SIG-M5 treated with dmso at 0.1 percent for 504 hours (cell line): ENCODE data around the gene BID.

Source experiments
- DNase-seq: peaks from one replicate; lab custom pipeline; 2025; ENCODE audit not compliant: unreplicated experiment; lab: John Stamatoyannopoulos, UW

Gene BID

DNA sequence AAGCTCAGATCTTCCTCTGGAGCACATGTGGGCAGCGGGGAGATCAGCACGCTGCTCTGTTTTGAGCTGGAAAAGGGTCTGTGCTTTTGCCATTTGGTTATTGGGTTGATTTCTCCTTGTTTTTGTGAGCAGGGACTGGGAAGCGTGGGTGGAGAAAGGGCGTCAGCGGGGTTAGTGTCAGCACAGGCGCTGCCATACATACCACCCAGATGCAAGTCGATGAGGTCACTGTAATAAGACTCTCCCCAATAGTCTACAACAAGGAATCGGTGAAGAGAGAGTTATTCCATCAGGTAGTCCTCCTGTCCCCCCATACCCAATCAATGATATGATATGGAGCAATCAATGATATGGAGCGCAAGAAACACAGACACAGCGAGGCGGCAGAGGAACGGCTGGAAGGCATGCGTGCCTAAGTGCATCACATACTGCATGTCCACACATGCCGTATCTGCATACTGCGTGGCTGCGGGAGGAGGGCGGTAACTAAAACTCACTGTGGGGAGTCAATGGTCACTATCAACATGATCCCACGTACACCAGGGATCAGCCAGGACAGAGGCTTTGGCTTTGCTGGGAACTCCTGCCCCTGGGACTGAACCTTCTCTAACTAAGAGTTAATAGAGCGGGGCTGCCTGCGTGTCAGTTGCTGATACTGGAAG lies 29.5 kb upstream of the BID start:
- no peak for DNase-seq

- no peak for DNase-seq
Observed at GRCh38 chr22:17802822-17803221, 28.6 kb upstream of the BID start.

GRCh38 chr22:17802411-17802810 lies 28.1 kb upstream of the BID start:
- DNase-seq = no peak

DNA sequence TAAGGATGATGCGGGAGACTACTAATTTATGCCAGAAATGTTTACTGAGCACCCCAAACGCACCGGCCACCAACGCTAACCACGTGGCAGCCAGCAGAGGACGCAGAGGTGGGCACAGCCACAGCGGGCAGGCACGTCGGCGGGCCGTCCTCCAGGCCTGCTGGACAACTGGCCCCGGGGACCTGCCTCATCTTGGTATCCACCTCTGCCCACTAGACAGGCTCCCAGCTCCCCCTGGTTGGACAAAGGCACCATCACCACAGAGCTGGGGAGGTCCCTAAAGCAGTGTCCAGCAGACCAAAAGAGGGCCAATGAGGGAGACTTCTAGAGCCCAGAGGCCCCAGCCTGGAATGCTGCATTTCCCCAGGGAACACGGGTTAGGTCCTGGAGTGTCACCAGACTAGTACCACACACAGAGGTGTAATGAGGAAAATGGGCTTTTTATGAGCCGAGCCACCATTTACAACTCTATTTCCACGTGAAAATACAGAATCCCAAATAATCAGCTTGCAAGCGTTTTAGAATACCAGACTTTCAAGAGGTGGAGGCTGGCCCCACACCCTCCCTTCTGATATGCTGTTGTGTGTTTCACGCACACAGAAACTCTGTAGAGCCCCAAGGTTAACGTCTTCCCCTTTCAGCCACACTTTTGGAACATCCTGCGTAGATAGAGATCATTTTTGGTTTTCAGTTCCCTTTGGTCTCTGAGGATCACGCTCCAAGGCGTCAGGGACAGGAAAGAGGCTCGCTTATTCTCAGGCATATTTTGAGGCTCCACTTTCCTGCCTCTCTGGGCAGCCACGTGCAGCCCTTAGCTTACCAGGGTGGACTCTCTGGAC lies 23.7 kb upstream of the BID start:
- peak; percentile 87 for DNase-seq

- no peak for DNase-seq
Observed at GRCh38 chr22:17796695-17797094, 22.4 kb upstream of the BID start.

GRCh38 chr22:17795661-17796548 lies 21.6 kb upstream of the BID start:
- DNase-seq = no peak

DNA sequence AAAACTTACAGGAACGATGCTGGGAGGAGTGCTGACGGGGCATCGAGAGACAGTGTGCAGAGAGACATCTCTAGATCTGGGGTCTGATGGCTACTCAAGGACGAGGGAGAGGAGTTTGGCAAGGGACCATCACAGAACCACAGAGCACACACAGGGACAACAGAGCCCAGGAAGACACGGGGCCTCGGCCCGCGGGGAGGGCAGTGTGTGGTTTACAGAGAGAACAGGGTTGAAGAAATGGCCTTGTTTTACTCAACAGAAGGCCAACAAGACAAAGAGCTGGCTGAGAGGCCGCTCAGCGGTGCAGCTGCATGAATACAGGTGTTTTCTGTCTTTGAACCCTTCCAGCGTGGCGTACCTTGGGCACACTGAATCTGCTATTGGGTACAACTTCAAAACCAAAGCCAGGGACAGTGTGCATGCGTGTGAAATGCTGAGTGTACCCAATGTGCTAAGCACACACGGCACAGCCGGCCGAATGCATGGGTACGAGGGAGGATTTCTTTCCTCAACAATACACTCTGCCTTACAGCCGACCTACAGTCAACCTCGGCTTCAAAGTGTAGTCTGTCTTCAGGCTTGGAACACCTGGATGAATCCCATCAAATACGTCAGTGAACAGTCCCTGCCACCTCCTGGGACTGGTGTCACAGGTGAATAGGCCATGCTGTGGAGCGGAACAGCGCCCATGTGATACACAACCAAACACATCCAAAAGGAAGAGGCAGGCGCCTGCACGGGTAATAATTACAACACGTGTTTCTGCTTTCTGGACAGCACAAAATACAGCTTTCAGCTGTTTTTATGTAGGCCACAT lies 20.7 kb upstream of the BID start:
- no peak for DNase-seq

DNA sequence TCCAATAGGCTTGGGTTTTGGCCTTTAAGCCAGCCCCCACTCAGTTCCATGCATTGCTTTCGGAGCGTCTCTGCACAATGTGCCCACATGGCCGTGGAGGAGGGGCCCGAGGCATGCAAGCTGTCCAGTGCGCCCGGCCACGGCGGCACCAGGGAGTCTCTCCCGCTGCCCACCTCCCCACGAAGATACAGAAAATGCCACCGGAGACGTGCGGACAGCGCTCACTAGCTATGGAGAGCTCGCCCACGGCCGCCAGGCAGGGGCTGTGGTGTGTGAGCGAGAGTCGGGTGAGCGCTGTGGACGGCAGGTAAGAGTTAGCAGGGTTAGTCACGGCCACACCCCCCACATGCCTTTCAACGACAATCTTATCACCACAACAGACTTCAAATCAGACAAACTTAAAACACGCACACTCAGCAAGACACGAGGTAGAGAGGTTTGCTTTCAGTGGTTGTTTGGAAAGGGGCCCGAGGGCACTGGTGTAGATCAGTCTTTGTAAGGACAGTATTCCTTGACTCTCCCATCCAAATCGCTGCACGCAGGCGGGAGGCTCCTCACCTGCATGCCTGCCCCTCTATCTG lies 18.7 kb upstream of the BID start:
- no peak for DNase-seq

GRCh38 chr22:17792299-17792698 lies 18.0 kb upstream of the BID start:
- no peak for DNase-seq

GRCh38 chr22:17791196-17791595 lies 16.9 kb upstream of the BID start:
- DNase-seq = no peak

DNA sequence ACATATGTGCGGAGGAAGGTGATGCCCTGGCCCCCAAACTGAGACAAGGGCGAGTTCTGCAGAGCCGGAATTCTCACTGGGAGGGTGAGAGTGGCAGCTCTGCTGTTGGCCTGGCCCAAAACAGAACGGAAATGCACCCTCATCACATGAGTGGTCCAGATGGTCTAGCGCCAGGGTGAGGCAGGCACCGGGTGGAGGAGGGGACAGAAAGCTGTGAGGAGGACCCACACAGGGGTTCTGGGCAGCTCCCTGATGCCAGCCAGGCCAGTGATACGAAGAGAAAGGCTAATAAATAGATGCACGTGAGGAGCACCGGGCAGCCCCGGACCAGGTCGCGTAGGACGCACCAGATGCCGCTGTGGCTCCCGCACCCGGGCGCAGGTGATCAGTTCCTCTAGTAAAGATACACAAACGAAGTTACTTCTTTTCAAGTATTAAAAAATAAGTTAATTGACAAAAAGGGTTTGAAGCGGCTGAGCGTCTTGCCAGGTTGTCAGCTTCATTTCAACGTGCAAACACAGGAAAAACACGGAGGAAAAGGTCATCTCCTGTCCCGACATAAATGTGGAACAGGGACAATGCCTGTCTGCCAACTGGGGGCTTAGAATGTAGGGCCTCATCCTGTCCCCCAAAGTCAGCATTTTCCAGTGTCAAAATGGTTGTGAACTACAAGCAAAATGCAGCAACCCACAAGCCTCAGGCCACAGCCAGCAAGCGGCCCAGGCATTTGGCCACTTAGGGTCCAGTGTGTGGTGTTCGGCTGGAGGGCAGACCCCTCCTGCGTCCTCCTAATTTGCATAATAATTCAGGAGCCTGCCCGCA lies 15.3 kb upstream of the BID start:
- DNase-seq = no peak

GRCh38 chr22:17788528-17789378 lies 14.5 kb upstream of the BID start:
- no peak for DNase-seq

DNA sequence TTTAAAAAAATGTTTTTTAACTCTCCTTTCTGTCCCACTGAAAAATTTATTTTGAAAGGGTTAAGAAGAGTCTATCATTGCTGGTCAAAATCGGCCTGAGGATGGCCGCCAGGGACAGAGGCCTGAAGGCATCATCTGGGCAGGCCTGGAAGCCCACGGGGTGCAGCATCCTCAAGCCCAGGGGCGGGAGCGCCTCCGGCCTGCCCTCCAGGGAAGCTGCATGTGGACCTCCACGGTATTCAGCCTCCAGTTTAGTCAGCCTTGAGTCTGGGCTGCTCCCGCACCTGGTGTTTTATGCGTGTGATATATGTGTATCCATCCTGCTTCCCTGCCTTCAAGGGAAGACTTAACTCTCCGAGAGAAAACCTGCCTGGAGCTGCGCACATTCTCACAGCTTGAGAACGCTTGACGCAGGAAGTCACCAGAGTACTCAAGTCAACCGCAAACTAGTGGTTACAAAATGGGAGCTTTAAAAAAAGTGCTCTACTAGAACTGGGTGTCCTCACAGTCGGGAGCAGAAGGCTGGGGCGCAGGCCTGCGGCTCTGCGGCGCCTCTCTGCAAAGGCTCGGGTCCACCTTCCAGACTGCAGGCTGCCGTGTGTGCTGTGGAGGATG lies 13.6 kb upstream of the BID start:
- DNase-seq = peak; percentile 53

GRCh38 chr22:17787241-17787640 lies 13.0 kb upstream of the BID start:
- no peak for DNase-seq

- DNase-seq = no peak
Observed at GRCh38 chr22:17786435-17787161, 12.3 kb upstream of the BID start.

GRCh38 chr22:17785185-17786184 lies 11.2 kb upstream of the BID start:
- DNase-seq = peak; percentile 63
